ENCODE data around the gene PTPRN2.
"Not testable (repeated sequence)": the region's sequence is repeated elsewhere in the genome, so short reads cannot be mapped to it uniquely, and the experiment has no call there.

Gene PTPRN2

DNA sequence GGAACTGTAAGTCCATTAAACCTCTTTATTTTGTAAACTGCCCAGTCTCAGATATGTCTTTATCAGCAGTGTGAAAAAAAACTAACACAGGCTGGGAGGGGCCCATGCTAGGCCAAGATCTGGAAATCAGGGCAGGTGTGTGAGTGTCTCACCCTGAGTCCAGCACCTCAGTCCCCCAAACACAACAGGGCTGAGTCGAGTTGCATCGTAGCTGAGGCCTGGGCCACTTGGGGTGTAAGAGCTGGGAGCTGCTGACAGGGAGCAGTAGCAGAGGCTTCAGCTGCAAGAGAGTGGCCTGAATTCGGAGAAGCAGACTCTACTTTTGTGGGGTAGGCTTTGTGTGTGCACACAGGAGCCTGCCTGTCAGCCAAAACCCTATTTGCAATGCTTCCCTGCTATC lies 553.1 kb downstream of the PTPRN2 start:
- Histone ChIP-seq H3K9ac (no peak overlapping the region), H2AFZ (no peak overlapping the region), H3K27me3 (ENCODE audit: control insufficient read depth, insufficient read depth, low read length) (no peaks in the 10 kb centered on the region), H3K36me3 (ENCODE audit: control insufficient read depth, insufficient read depth, low read length) (no peaks in the 10 kb centered on the region), H3K27ac (no peak overlapping the region), H3K4me1 (no peaks in the 10 kb centered on the region), H3K4me2 (ENCODE audit: low read length) (no peak overlapping the region), H3K4me3 (ENCODE audit: low read depth, low read length) (no peak overlapping the region), H3K9me3 (ENCODE audit: control insufficient read depth, low read length) (peaks cover 3% of the 10 kb centered on the region), H3K79me2 (no peaks in the 10 kb centered on the region)
- TF ChIP-seq, protein P1, sequence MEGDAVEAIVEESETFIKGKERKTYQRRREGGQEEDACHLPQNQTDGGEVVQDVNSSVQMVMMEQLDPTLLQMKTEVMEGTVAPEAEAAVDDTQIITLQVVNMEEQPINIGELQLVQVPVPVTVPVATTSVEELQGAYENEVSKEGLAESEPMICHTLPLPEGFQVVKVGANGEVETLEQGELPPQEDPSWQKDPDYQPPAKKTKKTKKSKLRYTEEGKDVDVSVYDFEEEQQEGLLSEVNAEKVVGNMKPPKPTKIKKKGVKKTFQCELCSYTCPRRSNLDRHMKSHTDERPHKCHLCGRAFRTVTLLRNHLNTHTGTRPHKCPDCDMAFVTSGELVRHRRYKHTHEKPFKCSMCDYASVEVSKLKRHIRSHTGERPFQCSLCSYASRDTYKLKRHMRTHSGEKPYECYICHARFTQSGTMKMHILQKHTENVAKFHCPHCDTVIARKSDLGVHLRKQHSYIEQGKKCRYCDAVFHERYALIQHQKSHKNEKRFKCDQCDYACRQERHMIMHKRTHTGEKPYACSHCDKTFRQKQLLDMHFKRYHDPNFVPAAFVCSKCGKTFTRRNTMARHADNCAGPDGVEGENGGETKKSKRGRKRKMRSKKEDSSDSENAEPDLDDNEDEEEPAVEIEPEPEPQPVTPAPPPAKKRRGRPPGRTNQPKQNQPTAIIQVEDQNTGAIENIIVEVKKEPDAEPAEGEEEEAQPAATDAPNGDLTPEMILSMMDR (IDR thresholded peaks at IDR 0.05) = no peak

DNA sequence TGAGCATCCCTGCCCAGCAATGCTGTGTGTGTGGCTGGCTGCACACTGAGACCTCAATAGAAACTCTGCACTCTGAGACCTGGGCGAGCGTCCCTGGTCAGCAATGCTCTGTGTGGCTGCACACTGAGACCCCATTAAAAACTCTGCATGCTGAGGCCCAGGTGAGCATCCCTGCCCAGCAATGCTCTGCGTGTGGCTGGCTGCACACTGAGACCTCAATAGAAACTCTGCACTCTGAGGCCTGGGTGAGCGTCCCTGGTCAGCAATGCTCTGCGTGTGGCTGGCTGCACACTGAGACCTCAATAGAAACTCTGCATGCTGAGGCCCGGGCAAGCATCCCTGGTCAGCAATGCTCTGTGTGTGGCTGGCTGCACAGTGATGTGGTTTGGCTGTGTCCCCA lies 553.7 kb downstream of the PTPRN2 start:
- not testable (repeated sequence) for H3K9ac ChIP-seq; H2AFZ ChIP-seq; H3K4me3 ChIP-seq (ENCODE audit: low read depth, low read length); H3K27me3 ChIP-seq (ENCODE audit: control insufficient read depth, insufficient read depth, low read length); H3K4me1 ChIP-seq; H3K9me3 ChIP-seq (ENCODE audit: control insufficient read depth, low read length); H3K4me2 ChIP-seq (ENCODE audit: low read length); H3K36me3 ChIP-seq (ENCODE audit: control insufficient read depth, insufficient read depth, low read length); H3K79me2 ChIP-seq; H3K27ac ChIP-seq

DNA sequence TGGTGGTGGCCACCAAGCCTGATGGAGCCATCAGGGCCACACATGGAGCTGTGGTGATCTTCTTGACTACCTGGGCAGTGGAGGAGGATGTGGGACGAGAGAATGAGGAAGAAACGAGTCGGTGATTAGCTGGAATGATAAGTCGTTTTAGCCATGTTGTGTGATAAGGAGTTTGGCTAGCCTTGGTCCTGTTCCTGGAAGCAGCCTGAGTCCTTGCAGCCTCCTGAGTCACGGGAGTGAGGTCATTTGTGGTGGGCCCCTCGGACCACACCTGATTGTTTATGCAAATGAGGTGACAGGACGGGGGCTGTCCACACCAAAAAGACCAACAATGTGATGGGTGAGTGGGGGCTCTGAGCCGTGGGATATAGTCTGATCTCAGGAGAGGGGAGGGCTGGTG lies 554.4 kb downstream of the PTPRN2 start:
- no peaks in the 10 kb centered on the region for H3K4me1 ChIP-seq
- TF ChIP-seq, protein P1 (IDR thresholded peaks at IDR 0.05) = no peak
- H3K36me3 ChIP-seq (ENCODE audit: control insufficient read depth, insufficient read depth, low read length) = no peaks in the 10 kb centered on the region
- no peak overlapping the region for H3K4me2 ChIP-seq (ENCODE audit: low read length)
- no peak overlapping the region for H3K9ac ChIP-seq
- no peaks in the 10 kb centered on the region for H3K27me3 ChIP-seq (ENCODE audit: control insufficient read depth, insufficient read depth, low read length)
- no peak overlapping the region for H3K4me3 ChIP-seq (ENCODE audit: low read depth, low read length)
- H3K9me3 ChIP-seq (ENCODE audit: control insufficient read depth, low read length) = peaks cover 3% of the 10 kb centered on the region
- no peak overlapping the region for H2AFZ ChIP-seq
- no peaks in the 10 kb centered on the region for H3K79me2 ChIP-seq
- no peak overlapping the region for H3K27ac ChIP-seq

DNA sequence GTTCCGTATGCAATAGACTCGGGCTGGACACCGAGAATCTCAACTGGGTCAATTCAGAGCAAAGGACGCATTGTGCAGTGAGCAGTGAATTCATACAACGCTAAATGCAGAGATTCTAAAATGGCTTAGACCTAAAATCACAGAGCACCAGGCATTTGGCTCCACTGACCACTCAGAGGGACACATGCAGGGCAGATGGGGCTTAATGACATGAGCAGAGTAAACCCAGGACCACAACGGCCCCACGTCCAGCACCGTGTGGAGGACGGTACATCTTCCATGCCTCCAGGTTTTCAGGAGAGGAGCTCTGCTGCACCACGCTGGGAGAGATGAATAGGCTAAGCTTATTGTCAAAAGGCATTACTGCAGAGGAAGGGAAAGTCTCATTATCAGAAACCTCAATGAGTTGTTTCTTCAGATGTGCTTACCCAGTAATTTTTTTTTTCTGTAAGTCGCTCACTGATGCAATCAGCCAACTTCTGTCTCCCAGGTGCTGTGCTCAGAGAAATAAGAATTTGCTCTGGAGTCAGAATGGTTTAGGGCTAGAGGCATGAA lies 555.0 kb downstream of the PTPRN2 start:
- TF ChIP-seq, protein P1 (IDR thresholded peaks at IDR 0.05) = no peak
- no peaks in the 10 kb centered on the region for H3K27me3 ChIP-seq (ENCODE audit: control insufficient read depth, insufficient read depth, low read length)
- no peak overlapping the region for H3K27ac ChIP-seq

DNA sequence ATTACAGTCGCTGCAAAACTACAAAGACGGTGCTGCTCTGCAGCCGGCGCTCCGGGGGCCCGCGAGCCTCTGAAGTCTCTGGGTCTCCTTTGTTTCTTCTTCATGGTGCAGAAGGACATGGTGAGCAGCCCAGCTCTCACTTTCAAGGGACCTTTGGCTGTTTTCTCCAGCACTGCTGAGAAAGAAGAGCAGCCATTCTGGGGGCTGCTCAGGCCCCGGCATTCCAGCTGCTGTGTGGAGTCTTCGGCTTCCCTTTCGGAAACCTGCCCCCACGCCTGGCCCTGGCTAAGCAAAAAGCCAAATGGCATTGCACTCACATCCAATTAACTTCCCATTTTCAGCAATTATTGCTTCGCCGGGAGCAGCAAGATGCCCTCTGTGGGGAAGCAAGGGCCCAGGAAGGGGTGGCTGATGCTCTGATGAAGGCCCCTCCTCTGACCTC lies 555.7 kb downstream of the PTPRN2 start:
- Histone ChIP-seq H3K4me3 (ENCODE audit: low read depth, low read length) (no peak overlapping the region), H3K9ac (no peak overlapping the region), H3K36me3 (ENCODE audit: control insufficient read depth, insufficient read depth, low read length) (no peaks in the 10 kb centered on the region), H3K9me3 (ENCODE audit: control insufficient read depth, low read length) (no peaks in the 10 kb centered on the region), H3K79me2 (no peaks in the 10 kb centered on the region), H3K4me2 (ENCODE audit: low read length) (no peak overlapping the region), H3K4me1 (no peaks in the 10 kb centered on the region), H2AFZ (no peak overlapping the region), H3K27me3 (ENCODE audit: control insufficient read depth, insufficient read depth, low read length) (no peaks in the 10 kb centered on the region), H3K27ac (no peak overlapping the region)
- TF ChIP-seq, protein P1 (IDR thresholded peaks at IDR 0.05) = no peak

More for the DNA sequence above, 555.0 kb downstream of the PTPRN2 start:
- Histone ChIP-seq H3K4me1 (no peaks in the 10 kb centered on the region), H3K4me3 (ENCODE audit: low read depth, low read length) (no peak overlapping the region), H2AFZ (no peak overlapping the region), H3K79me2 (no peaks in the 10 kb centered on the region), H3K9ac (no peak overlapping the region), H3K4me2 (ENCODE audit: low read length) (no peak overlapping the region), H3K9me3 (ENCODE audit: control insufficient read depth, low read length) (no peaks in the 10 kb centered on the region), H3K36me3 (ENCODE audit: control insufficient read depth, insufficient read depth, low read length) (no peaks in the 10 kb centered on the region)

Data from parathyroid adenoma (tissue), 2 donors.